HG03175 (cell line): Measurements from ENCODE around the gene G6PD.

ENCODE experiments used
- ATAC-seq: cut with Tn5 transposase; IDR thresholded peaks from one replicate; pipeline ENCODE4 v1.9.1; 2021; ENCODE audit warnings: mild to moderate bottlenecking, moderate library complexity; ENCODE audit not compliant: unreplicated experiment

G6PD gene

DNA sequence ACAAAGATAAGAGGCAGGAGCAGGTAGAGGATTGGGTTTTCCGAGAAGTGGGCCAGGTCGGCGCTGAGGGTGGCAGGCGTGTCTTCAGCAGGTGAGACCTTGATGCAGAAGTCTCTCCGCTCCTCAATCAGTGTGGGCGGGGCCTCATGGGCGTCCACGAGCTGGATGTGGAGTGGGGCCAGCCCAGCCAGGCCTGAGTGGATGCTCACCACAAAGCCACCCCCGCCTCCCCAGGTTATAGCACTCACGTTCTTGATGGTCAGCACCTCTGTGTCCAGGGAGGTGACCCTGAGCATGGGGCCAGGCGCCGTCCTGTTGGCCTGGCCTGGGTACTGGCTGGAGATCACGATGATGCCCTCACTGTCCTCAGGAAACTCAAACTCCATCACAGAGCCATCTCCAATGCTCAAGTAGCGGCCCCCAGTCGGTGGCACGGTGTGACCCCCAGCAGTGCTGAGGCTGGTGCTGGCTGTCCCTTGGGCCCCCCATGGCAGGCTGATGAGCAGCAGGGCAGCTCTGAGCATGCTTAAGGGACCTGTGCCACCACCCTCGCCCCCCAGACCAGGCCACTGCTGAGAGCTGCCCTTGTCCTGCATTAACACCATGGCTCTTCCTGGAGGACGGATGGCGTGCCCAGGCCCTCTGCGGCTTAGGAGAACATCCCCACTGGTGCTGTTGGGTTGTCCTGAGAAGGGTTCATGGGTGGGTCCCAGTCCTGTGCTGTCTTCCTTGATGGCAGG lies 58.1 kb downstream of the G6PD start:
- ATAC-seq: no peak

- no peak for ATAC-seq
Observed at GRCh38 chrX:154487518-154488290, 58.9 kb downstream of the G6PD start.

DNA sequence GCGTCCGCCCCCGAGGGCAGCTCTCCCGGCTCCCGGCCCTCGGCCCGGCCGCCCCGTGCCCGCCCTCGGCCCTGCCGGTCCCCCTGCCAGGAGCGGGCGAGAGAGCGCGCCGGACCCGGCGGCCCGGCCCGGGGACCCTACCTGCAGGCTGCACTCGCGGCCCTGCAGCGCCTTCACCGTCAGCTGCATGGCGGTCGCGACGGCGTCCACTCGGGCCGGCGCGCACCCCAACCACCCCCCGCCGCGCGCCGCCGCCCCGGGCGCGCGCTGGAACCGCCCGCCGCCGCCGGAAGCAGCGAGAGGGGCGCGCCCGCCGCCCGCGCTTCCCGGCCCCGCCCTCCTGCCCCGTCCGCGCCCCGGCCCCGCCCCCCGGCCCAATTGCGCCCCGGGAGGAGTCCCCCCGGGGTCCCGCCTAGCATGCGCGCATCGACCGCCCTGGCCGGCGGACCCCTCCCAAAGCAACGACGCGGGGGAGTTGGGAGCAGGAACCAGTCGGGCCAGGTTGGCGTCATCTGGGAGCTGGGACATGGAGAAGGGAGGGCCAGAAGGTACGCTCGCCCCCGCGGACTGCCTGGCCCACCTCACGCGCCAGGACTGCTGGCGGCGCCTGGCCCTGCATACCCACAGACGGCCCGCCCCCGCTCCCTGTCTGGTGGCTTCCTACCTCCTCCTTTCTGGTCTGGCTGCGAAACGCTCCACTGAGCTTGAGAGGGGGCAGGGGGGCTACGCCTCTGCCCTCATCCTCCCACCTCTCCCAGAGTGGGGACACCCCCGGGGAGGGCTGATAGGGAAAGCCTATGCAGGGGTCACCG lies 60.0 kb downstream of the G6PD start, which contains the start of gene UBL4A:
Gene UBL4A (minus strand): TSS at position 220 of the 812 bp plus-strand sequence. CDS start 31 bp downstream, at position 189.
- no peak for ATAC-seq

DNA sequence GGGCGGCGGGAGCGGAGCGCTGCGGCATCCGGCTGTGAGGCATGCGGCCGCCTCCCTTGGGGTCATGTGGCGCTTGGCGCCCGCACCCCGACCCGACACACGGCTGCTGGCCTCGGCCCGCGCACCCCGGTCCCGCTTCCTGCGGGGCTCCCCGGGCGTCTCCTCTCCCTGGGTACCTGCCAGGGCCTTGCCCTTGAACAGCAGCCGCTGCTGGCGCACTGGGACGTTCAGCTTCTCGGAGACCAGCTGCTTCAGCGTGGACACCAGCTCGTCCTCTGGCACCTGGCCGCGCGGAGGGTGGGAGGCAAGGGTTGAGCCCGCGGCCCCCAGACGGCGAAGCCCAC lies 60.6 kb downstream of the G6PD start:
- ATAC-seq: no peak

GRCh38 chrX:154485150-154486051 lies 61.2 kb downstream of the G6PD start:
- ATAC-seq: no peak

- ATAC-seq: no peak
Observed at GRCh38 chrX:154484255-154485149, 62.1 kb downstream of the G6PD start.

DNA sequence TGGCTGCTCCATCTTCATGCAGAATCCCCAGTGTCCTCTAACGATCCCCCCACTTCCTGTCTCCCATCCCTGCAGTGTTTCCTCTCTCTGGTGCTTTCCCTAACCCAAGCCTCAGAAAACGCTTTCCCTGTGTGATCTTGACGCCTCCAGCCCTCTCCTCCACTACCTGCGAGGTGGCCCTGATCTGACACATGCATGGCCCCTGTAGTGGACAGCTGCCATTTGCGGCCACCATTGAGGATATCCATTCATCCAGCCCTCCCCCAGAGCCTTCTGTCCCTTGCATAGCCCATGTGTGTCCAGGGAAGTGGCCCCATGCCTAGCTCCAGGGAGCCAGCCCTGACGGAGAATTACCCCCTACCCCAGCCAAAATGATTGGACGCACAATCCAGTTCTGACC lies 63.3 kb downstream of the G6PD start:
- ATAC-seq: no peak

DNA sequence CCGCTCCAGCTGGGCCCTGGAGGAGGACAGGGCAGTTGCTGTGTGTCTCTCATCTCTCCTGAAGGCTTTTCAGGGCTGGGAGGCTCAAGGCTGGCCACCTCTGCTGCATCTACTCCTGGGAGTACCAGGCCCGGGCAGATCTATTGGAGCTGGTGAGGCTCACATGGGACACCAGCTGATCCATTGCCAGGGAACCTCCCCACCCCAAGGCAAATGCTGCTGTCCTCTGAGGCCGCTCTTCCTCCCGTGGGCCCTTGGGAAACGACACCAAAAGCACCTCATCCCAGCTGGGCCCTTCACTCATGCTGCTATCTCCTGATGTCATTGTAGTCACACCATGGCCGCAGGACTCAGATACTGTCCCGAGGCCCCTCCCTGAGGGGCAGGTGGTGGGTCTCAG lies 63.9 kb downstream of the G6PD start:
- ATAC-seq: no peak

DNA sequence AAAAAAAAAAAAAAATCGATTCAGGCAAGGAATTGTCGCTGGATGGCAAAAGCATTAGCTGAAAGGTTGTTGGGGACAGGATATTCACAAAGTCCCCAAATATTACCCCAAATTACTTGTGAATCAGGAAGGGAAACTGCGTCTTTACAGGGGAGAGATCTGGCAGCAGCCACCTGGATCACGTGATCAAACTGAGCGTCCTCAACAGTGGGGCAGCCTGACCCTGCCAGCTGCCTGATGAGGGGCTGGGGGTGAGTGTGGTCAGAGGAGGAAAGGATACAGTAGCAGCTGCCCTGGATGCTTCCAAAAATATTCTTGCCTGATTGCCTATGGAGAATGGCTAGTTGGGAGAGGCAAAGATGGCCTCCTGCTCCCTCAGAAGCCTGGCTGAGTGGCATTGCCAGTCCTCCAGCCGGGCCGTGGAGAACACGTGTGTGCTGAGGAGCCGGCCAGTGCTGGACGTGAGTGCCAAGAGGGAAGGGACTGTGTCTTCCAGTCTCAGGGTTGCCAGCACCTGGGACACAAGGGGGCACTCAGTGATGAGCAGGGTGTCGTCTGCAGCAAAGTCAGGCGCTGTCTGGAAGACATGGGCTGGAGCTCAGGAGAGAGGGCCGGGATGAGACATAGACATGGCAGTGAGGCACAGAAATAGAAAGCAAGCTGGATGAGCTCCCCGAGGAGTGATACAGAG lies 64.6 kb downstream of the G6PD start:
- ATAC-seq: no peak
